GM21529 (cell line): Measurements from ENCODE around the gene ENO4.

Source experiments
- ATAC-seq: cut with Tn5 transposase; IDR thresholded peaks from one replicate; pipeline ENCODE4 v1.9.1; 2021; ENCODE audit not compliant: unreplicated experiment

ENO4 gene

GRCh38 chr10:116866987-116867595, 17.8 kb downstream of the ENO4 start:
- no peak for ATAC-seq

GRCh38 chr10:116868198-116868676, 18.9 kb downstream of the ENO4 start:
- no peak for ATAC-seq

- ATAC-seq = no peak
Observed at GRCh38 chr10:116868722-116869121, 19.4 kb downstream of the ENO4 start.

- no peak for ATAC-seq
Observed at GRCh38 chr10:116870949-116871348, 21.6 kb downstream of the ENO4 start.

- no peak for ATAC-seq
Observed at GRCh38 chr10:116873134-116873533, 23.8 kb downstream of the ENO4 start.

- ATAC-seq = no peak
Observed at GRCh38 chr10:116875897-116876296, 26.6 kb downstream of the ENO4 start.

GRCh38 chr10:116877391-116877790, 28.1 kb downstream of the ENO4 start:
- ATAC-seq = no peak

GRCh38 chr10:116878123-116878522, 28.8 kb downstream of the ENO4 start:
- ATAC-seq = no peak

- ATAC-seq = no peak
Observed at GRCh38 chr10:116879817-116880216, 30.5 kb downstream of the ENO4 start.

- ATAC-seq = no peak
Observed at GRCh38 chr10:116880716-116881482, 31.6 kb downstream of the ENO4 start.

- ATAC-seq = no peak
Observed at GRCh38 chr10:116882639-116883038, 33.3 kb downstream of the ENO4 start.

GRCh38 chr10:116886772-116887171, 37.5 kb downstream of the ENO4 start:
- no peak for ATAC-seq

- ATAC-seq = no peak
Observed at GRCh38 chr10:116888380-116889055, 39.2 kb downstream of the ENO4 start.

GRCh38 chr10:116889066-116889465, 39.8 kb downstream of the ENO4 start:
- ATAC-seq = no peak

GRCh38 chr10:116891208-116891607, 41.9 kb downstream of the ENO4 start:
- no peak for ATAC-seq

GRCh38 chr10:116892907-116893685, 43.8 kb downstream of the ENO4 start:
- ATAC-seq = no peak

GRCh38 chr10:116893686-116894037, 44.4 kb downstream of the ENO4 start:
- ATAC-seq = no peak

- no peak for ATAC-seq
Observed at GRCh38 chr10:116899626-116900025, 50.3 kb downstream of the ENO4 start.

- ATAC-seq = no peak
Observed at GRCh38 chr10:116905845-116906210, 56.5 kb downstream of the ENO4 start.

GRCh38 chr10:116907245-116907987, 58.1 kb downstream of the ENO4 start:
- ATAC-seq = no peak

- peak; percentile 59 for ATAC-seq
Observed at GRCh38 chr10:116909307-116909706, 60.0 kb downstream of the ENO4 start.
